ENCODE measurements around the gene JARID2. TPM values are rescaled to one million over a fixed set of nuclear protein-coding genes. Genes with fewer than 3 reads are reported as not detected.

The JARID2 gene
- total RNA-seq, 1 experiment from 2014 or later: 180 TPM

- TF ChIP-seq PREB (CRISPR knock-in tag; IDR thresholded peaks at IDR 0.05; ENCODE audit: borderline replicate concordance): no peak
- TF ChIP-seq TP53 (CRISPR knock-in tag; IDR thresholded peaks at IDR 0.05): no peak
- no peak for TF ChIP-seq ZSCAN18 (CRISPR knock-in tag; IDR thresholded peaks at IDR 0.05)
- no peak for TF ChIP-seq FOXJ3 (CRISPR knock-in tag; IDR thresholded peaks at IDR 0.05; ENCODE audit: borderline replicate concordance)
- TF ChIP-seq E2F4 (CRISPR knock-in tag; IDR thresholded peaks at IDR 0.05; ENCODE audit: borderline replicate concordance, low read depth): no peak
- TF ChIP-seq ZNF317 (CRISPR knock-in tag; IDR thresholded peaks at IDR 0.05; ENCODE audit: borderline replicate concordance, low read depth): no peak
- no peak for TF ChIP-seq ZNF512 (CRISPR knock-in tag; IDR thresholded peaks at IDR 0.05; ENCODE audit: borderline replicate concordance)
- no peak for TF ChIP-seq ZNF396 (CRISPR knock-in tag; IDR thresholded peaks at IDR 0.05; ENCODE audit: borderline replicate concordance)
- TF ChIP-seq CBFB (CRISPR knock-in tag; IDR thresholded peaks at IDR 0.05; ENCODE audit: low read depth): no peak
- TF ChIP-seq CREM (CRISPR knock-in tag; IDR thresholded peaks at IDR 0.05): no peak
These were observed 31.9 kb upstream of the JARID2 start (continued) for GRCh38 chr6:15213838-15214400.

- no peak overlapping the region for H3K4me3 Mint-ChIP-seq
- peaks cover 2% of the 10 kb centered on the region; the same call in 1 of the 2 replicates for H3K27me3 Mint-ChIP-seq (ENCODE audit: low read depth)
- peaks cover 22% of the 10 kb centered on the region for H3K4me1 Mint-ChIP-seq
- H3K9me3 Mint-ChIP-seq: peaks cover 7% of the 10 kb centered on the region
- DNase-seq (ENCODE audit: low spot score) (peak; percentile 26), ATAC-seq (peak; percentile 41)
- CTCF ChIA-PET: no interaction called here
- POLR2A ChIA-PET: interaction anchor here (0.6 kb wide), 1 partner anchor 11 kb away, joined by 3 read pairs; no protein-coding TSS in a partner anchor
- H3K36me3 Mint-ChIP-seq: no peaks in the 10 kb centered on the region
- H3K27ac Mint-ChIP-seq: peak overlapping the region; percentile 85
- no peak for TF ChIP-seq FOXJ3 (CRISPR knock-in tag; IDR thresholded peaks at IDR 0.05; ENCODE audit: borderline replicate concordance)
- TF ChIP-seq IRF1 (CRISPR knock-in tag; IDR thresholded peaks at IDR 0.05): no peak
- no peak for TF ChIP-seq PRRX2 (CRISPR knock-in tag; IDR thresholded peaks at IDR 0.05)
- no peak for TF ChIP-seq ZNF232 (CRISPR knock-in tag; IDR thresholded peaks at IDR 0.05)
- no peak for TF ChIP-seq PRDM15 (CRISPR knock-in tag; IDR thresholded peaks at IDR 0.05)
- no peak for TF ChIP-seq E2F5 (CRISPR knock-in tag; IDR thresholded peaks at IDR 0.05)
- no peak for TF ChIP-seq RELA (CRISPR knock-in tag; IDR thresholded peaks at IDR 0.05; ENCODE audit: borderline replicate concordance)
- no peak for TF ChIP-seq E2F1 (CRISPR knock-in tag; IDR thresholded peaks at IDR 0.05)
- no peak for TF ChIP-seq TEAD1 (CRISPR knock-in tag; IDR thresholded peaks at IDR 0.05)
- TF ChIP-seq ZBTB21 (CRISPR knock-in tag; IDR thresholded peaks at IDR 0.05; ENCODE audit: borderline replicate concordance): no peak
- TF ChIP-seq KAT7 (CRISPR knock-in tag; IDR thresholded peaks at IDR 0.05; ENCODE audit: borderline replicate concordance): no peak
- TF ChIP-seq ZNF121 (CRISPR knock-in tag; IDR thresholded peaks at IDR 0.05): no peak
- no peak for TF ChIP-seq USF1 (CRISPR knock-in tag; IDR thresholded peaks at IDR 0.05)
- TF ChIP-seq ATF1 (CRISPR knock-in tag; IDR thresholded peaks at IDR 0.05): no peak
These were observed 27.5 kb upstream of the JARID2 start for GRCh38 chr6:15218401-15218800.

All from WTC11 (cell line).